Panc1 (cell line): ENCODE data around the gene AKT3. TPM values are rescaled to one million over a fixed set of nuclear protein-coding genes. Genes with fewer than 3 reads are reported as not detected.

Source experiments
- ATAC-seq: fragments of 200-7000 bp; cut with Tn5 transposase; 2 replicates; pipeline ENCODE4 v1.9.1; 2020; ENCODE audit warnings: mild to moderate bottlenecking, moderate library complexity
- BruUV-seq: library from RNA; stranded (reverse); fragments of 400-500 nt; replicated peaks from 2 replicates; lab custom pipeline; 2021; lab: Mats Ljungman, UMichigan
- CTCF ChIA-PET: fragments of 300-600 bp; sonication (Branson Sonifier 250); formaldehyde crosslinking; loops from one replicate; lab custom pipeline; 2022; ENCODE audit warnings: antibody characterized with exemption; lab: Charles Lee
- POLR2A ChIA-PET: fragments of 300-600 bp; sonication (Branson Sonifier 250); formaldehyde crosslinking; loops from one replicate; lab custom pipeline; 2022; ENCODE audit warnings: antibody characterized with exemption; lab: Charles Lee
- DNase-seq: peaks from one replicate; pipeline ENCODE4 v3.0.0-alpha.2; 2010; ENCODE audit warnings: low read depth, low spot score
- H3K27ac ChIP-seq: 2 replicates; pipeline ENCODE4 v1.5.1; 2011; ENCODE audit warnings: mild to moderate bottlenecking, low read length, inconsistent platforms
- H3K27me3 ChIP-seq: fragments of 200-500 bp; sonication (Bioruptor generic); 2 replicates; pipeline ENCODE4 v1.6.0; 2014; ENCODE audit warnings: low read length, inconsistent platforms; ENCODE audit not compliant: control insufficient read depth, insufficient read depth
- H3K36me3 ChIP-seq: fragments of 200-500 bp; sonication (Bioruptor generic); 2 replicates; pipeline ENCODE4 v1.5.1; 2014; ENCODE audit warnings: inconsistent platforms, mild to moderate bottlenecking, low read length, moderate library complexity; ENCODE audit not compliant: control insufficient read depth, insufficient read depth
- H3K4me1 ChIP-seq: 2 replicates; pipeline ENCODE4 v1.5.1; 2011; ENCODE audit warnings: inconsistent platforms, mild to moderate bottlenecking, low read length, moderate library complexity; ENCODE audit not compliant: control insufficient read depth, insufficient read depth
- H3K4me3 ChIP-seq, 2 experiments: 2 replicates each; pipeline ENCODE4 v1.5.1; 2011 to 2012; ENCODE audit warnings: low read depth in 2 of 2, low read length in 2 of 2, mild to moderate bottlenecking in 2 of 2, inconsistent platforms in 1 of 2, moderate library complexity in 1 of 2
- H3K9me3 ChIP-seq: fragments of 200-500 bp; sonication (Bioruptor generic); 2 replicates; pipeline ENCODE4 v1.5.1; 2014; ENCODE audit warnings: low read depth, mild to moderate bottlenecking, inconsistent platforms, low read length, moderate library complexity; ENCODE audit not compliant: control insufficient read depth, insufficient read depth
- CTCF ChIP-seq: fragments of 450-650 bp; IDR thresholded peaks from 2 replicates; pipeline ENCODE4 v1.5.1; 2017; ENCODE audit warnings: mild to moderate bottlenecking
- POLR2AphosphoS5 ChIP-seq: IDR thresholded peaks from 2 replicates; pipeline ENCODE4 v1.6.1; 2012; ENCODE audit warnings: mild to moderate bottlenecking, low read depth, low read length, moderate library complexity
- REST ChIP-seq, 2 experiments: IDR thresholded peaks; 2 replicates each; pipeline ENCODE4 v1.6.1; 2011 to 2012; ENCODE audit warnings: low read depth in 2 of 2, control low read depth in 1 of 2, low read length in 1 of 2, mild to moderate bottlenecking in 1 of 2, moderate library complexity in 1 of 2; ENCODE audit not compliant: insufficient read depth in 1 of 2
- SIN3A ChIP-seq: IDR thresholded peaks from 2 replicates; pipeline ENCODE4 v1.6.1; 2012; ENCODE audit warnings: low read depth, mild to moderate bottlenecking, low read length, moderate library complexity, borderline replicate concordance; ENCODE audit not compliant: insufficient read depth
- TCF7L2 ChIP-seq: IDR thresholded peaks from 2 replicates; pipeline ENCODE4 v1.6.1; 2011; ENCODE audit warnings: mild to moderate bottlenecking, low read depth, low read length, inconsistent platforms
- in situ Hi-C: cut with HindIII; loops from 2 replicates; pipeline ENCODE4 v1.10.0; 2016; ENCODE audit warnings: low sequenced_read_pairs, low pct_unique_long_range_greater_than_20kb
- intact Hi-C: fragments of 100-400 bp; cut with micrococcal nuclease; formaldehyde crosslinking; loops from one replicate; pipeline ENCODE4 v1.10.0; 2022; ENCODE audit not compliant: unreplicated experiment
- total RNA-seq: library from RNA; stranded (reverse); gene quantifications from one replicate; pipeline ENCODE4 v1.2.1, GENCODE V29; 2021; ENCODE audit not compliant: unreplicated experiment

Gene AKT3
- total RNA-seq, 1 experiment from 2014 or later = 11.0 TPM

- no peak for ATAC-seq
- CTCF ChIA-PET = no interaction called here
- Histone ChIP-seq H3K27ac (no peak overlapping the region), H3K27me3 (no peaks in the 10 kb centered on the region), H3K9me3 (no peaks in the 10 kb centered on the region), H3K4me1 (no peaks in the 10 kb centered on the region), H3K36me3 (no peaks in the 10 kb centered on the region), H3K4me3 (no peak overlapping the region)
- DNase-seq = no peak
- no TSS peak for BruUV-seq
- no peak for TF ChIP-seq CTCF
- no peak for TF ChIP-seq TCF7L2
- no peak for TF ChIP-seq SIN3A
- TF ChIP-seq POLR2AphosphoS5 = no peak
- no peak for TF ChIP-seq REST (IDR thresholded peaks at IDR 0.05; ENCODE audit: insufficient read depth in 1 of 2, low read depth in 2 of 2, low read length in 1 of 2)
- POLR2A ChIA-PET = no interaction called here
- in situ Hi-C loops = no loop called here
- intact Hi-C loops = no loop called here
Observed at GRCh38 chr1:243716906-243717305, 133.1 kb downstream of the AKT3 start.

- no peaks in the 10 kb centered on the region for H3K36me3 ChIP-seq
- in situ Hi-C loops = no loop called here
- no peak overlapping the region for H3K27ac ChIP-seq
- DNase-seq (no peak), ATAC-seq (no peak)
- CTCF ChIA-PET = no interaction called here
- POLR2A ChIA-PET = no interaction called here
- H3K4me3 ChIP-seq = no peak overlapping the region
- H3K4me1 ChIP-seq = no peaks in the 10 kb centered on the region
- H3K27me3 ChIP-seq = no peaks in the 10 kb centered on the region
- no peaks in the 10 kb centered on the region for H3K9me3 ChIP-seq
- no TSS peak for BruUV-seq
- no peak for TF ChIP-seq POLR2AphosphoS5
- TF ChIP-seq CTCF = no peak
- no peak for TF ChIP-seq REST (IDR thresholded peaks at IDR 0.05; ENCODE audit: insufficient read depth in 1 of 2, low read depth in 2 of 2, low read length in 1 of 2)
- TF ChIP-seq TCF7L2 = no peak
- no peak for TF ChIP-seq SIN3A
- intact Hi-C loops = no loop called here
Observed at GRCh38 chr1:243715285-243715684, 134.8 kb downstream of the AKT3 start.
